GM21526 (cell line): ENCODE data around the gene PIGK.

ENCODE experiments used
- ATAC-seq: cut with Tn5 transposase; IDR thresholded peaks from one replicate; pipeline ENCODE4 v1.9.1; 2021; ENCODE audit warnings: moderate library complexity; ENCODE audit not compliant: unreplicated experiment, low FRiP score

Gene PIGK

DNA sequence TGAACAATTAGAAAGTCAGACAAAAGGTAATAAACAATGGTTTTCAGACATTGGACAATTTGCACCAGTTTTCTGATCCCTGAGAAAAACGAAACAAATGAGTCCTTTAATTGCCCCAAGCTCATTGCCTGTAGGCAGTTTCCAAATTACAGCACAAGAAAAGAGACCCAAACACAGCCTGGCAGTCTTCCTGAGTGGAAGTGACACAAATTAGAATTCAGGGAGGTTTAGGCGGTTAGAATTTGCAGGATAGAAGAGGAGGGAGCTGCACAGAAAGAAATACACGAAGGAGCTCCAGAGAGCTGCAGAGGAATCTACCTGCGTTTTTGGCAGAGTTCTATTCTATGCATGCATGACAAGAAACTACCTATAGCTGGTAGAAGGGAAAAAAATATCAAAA lies 115.7 kb downstream of the PIGK start:
- ATAC-seq, result no peak

DNA sequence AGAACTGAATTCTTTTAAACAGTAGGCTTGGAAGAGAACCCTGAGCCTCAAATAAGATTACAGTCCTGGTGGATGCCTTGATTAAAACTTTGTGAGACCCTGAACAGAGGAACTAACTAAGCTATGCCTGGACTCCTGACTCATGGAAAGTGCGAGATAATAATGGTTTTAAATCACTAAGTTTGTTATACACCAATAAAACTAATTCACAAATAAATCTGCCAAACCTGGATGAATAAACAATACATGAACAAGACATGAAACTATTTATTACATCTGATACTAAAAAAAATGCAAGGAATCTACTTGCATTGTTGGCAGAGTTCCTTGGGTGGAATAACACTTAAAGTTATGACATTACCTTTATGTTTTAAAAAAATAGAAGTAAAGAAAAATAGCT lies 118.4 kb downstream of the PIGK start:
- no peak for ATAC-seq

DNA sequence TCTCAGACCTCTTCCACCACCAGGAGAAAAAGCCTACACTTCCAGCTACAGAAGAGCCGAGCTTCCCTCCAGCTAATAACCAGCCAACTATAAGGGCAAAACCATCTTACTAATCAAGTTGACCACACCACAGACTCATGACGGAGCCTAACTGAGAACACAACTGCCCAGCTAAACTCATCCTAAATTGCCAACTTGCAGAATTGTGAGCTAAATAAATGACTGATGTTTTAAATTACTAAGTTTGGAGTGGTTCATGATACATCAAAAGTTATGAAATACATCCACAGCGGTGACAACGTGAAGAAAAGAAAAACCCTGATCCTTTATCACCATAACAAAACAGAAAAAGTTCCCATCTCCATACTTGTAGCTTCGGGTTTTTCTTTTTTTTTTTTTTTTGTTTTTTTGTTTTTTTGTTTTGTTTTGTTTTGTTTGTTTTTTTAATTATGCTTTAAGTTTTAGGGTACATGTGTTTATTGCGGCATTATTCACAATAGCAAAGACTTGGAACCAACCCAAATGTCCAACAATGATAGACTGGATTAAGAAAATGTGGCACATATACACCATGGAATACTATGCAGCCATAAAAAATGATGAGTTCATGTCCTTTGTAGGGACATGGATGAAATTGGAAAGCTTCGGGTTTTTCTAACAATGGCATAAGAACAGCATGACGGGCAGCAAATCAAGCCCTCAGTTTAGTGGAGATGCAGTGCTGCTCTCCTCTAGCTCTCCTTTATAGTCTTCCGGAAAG lies 122.6 kb downstream of the PIGK start:
- no peak for ATAC-seq

DNA sequence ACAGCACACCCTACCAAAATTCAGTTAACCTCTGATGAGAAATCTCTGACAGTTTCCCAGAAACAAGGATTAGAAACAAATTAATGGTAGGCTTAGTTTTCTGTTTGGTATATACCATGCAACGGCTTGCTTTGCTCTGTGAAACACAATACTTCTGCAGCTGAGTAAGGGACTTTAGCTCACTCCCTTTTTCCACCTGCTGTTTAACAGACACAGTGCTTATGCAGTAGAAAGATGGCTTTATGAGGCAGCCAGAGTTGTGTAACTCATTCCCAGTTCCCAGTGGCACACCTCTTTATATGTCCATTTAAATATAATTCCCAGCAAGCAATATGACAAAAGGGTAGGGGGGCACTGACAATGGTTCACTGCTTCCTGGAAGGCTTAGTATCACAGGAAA lies 124.0 kb downstream of the PIGK start:
- ATAC-seq, result no peak

DNA sequence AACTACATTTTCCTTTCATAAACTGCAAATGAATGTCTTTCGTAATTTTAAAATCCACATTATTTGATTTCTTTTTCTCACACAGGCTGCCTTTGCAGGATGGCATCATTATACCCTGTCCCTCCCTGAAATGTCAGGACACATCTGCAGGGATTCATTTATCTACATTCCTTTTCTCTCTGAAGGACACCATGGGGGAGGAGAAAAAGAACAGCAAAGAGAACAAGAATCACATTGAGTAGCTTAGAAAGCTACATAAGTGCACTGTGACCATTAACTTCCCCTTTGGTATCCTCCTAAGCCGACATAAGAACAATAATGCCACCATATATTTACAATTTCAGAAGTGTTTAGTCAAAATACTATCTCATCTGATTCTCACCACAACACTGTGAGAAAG lies 129.5 kb downstream of the PIGK start:
- ATAC-seq, result no peak

DNA sequence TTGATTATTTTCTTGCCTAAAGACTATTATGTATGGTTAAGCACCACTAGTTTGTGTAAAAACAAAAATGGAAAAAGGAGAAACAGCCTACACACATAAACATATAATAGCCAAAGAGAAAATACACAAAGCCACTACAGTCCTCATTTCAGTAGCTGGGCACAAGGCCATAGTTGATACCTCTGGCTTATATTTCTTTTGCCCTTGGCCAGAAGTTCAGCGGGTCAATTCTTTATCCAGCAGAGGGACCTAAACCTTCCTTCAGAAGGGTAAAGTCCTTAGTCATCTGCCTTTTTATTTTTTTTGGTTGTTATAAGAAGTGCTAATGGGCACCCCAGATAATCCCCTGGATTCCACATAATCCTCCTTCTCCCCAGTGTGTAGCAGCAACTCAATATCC lies 134.1 kb downstream of the PIGK start:
- no peak for ATAC-seq

DNA sequence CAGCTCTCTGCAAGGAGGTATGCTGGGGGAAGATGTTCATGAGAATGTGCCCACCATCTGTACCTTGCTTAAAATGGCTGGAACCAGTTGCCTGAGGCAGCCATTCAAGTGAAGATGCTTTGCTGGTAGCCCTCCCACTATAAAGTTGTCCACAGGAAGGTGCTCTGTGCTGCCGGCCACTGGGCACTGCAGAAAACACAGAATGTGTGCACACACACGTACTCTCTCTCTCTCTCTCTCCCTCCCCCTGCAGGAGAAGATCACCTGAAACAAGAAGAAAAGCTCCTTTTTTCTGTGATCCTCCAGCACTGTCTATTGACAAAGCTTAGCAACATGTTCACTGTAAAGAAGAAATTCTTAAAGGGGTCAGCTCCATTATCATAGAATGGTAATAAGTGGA lies 134.8 kb downstream of the PIGK start:
- no peak for ATAC-seq

DNA sequence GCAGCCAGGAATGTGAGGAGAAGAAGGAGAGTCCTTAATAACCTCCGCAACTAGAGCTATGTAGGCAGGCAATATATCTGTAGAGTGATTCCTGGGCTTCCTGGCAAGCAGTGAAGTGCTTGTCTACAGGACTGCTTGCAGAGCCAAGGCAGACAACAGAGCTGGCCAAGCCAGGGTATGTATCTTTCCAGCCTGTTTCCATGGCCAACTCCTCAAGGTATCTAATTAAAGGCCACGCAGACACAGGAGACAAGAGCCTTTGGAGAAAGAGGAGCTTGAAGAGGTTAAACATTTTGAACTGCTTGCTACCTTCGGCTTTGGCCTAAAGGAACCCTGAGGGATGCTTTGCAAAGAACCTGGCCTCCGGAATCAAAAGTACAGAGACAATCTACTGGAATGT lies 137.4 kb downstream of the PIGK start:
- no peak for ATAC-seq

DNA sequence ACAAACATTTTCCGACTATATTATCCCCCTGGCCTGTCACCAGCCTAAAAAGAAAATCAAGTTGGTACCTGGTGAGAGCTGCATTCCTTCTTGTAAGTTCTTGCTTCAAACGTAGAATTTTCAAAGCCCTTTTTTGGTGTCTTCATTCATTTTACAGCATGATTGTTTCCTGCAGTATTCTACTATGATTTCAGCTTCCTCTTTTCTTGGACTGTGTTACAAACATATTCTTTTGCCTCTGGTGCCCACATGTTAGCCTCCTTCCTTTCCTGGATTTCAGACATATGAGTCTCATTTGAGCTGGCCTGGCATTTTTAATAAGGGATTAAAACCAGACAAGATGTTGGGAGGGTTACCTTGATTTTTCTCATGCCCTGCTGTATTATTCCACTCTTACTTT lies 142.5 kb downstream of the PIGK start:
- no peak for ATAC-seq

DNA sequence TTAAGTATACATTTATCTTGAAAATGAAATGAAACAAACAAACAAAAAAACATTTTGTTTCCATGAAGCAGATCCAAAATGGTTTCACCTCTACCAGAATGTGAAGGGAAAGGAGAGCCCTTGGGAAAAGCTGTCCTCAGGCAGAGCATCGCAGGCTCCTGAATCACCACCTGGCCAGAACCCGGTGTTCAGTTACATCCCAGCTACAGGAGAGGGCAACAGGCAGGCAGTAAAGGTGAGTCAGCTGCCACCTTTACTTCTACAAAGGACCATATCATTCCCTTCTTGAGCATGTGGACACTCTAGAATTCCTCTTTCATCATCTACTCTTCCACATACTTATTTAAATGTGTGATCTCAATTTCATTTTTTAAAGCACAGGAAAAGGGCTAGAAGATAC lies 151.2 kb downstream of the PIGK start:
- no peak for ATAC-seq

DNA sequence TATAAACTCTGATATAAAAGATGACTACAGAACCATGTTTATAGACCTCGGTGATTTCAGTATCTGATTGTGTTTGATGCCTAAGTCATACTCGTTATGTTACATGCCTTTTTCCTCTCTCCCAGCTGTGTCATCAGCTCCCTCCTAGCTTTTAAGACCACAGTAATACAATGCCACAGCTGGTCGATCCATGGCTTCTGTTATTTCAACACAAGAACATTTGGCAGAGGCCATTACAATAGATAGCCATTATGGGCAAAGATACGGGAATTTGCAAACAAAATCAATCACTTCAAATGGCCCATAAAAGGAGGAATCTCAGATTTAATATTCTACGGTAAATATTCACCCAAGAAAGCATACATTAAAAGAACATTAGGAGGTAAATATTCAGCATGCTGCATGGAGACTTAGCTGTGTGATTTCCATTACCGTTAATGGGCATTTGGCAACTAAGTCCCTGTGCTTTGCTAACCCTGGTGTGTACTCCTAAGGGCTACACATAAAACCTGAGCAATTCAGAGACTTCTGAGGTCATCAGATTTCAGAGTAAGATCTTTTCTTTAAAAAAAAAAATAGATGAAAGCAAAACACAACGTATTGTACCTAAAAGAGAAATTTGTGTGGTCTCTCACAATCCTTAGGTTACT lies 153.4 kb downstream of the PIGK start:
- no peak for ATAC-seq

DNA sequence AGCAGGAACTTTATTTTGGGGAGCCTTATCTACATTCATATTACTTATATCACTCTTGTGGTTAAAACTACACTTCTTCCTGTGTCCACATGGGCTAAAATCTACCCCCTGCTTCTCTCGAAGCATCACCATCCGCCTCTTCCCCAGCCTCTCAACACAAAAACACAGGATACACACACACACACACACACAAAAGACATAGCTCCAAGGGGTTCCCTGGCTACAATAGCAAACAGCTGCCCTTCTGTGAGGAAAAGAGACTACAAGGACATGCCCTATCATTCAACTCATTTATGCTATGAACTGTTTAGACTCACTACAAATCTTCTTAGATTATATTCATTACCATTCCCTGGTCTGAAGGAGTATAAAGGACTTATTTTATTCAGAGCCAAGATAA lies 155.0 kb downstream of the PIGK start:
- no peak for ATAC-seq

DNA sequence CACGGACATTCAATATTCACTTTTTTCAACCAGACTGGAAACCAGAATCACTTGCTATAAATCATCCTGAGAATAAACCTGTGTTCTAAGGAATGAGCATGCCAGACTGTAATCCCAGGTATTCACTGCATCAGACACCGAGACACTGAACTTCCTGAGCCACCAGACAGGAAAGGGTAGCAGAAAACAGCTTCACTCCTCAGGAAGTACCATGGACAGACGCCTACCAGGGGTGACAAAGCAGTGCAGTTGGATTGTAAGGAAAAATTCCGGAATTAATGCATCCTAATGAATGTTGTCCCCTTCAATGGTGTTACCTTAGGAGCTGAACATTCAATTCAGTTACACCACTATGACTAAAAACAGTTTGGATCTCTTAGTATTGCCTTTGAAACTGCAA lies 156.1 kb downstream of the PIGK start:
- no peak for ATAC-seq

DNA sequence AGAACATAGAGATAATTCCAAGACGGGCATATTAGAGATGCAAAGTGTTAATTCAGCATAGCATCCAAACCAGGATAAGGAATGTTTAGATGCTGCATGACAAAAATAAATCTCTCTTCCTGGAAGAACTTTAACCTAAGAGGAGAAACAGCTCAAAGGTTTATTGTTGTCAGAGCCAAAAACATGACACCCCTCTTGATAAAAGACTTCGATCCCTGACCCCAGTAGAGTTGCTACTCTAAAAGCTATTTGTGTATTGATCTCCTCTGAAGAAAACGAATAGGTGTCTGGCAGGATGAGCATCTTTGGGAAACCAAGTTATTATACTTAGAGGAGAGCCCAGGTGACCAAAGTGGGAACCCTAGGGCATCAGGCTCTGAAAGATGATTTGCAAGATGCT lies 158.1 kb downstream of the PIGK start:
- no peak for ATAC-seq

DNA sequence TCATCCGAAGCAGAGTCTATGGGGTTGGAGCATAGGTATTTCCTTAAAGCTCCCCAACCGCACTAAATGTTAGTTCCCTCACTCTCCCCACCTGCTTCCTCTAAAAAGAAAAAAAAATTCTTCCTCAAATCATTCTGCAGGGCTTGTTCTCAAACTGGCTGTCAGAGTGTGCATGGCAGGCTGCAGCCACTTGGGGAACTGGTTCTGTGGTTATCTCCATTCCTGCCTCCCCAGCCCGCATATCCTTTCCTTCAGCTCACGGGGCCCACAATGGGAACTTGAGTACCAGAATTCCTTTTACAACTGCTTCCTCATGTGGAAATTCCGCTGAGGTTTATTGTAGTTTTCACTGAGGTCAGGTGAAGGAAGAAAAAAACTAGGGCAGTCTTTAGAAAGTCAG lies 159.2 kb downstream of the PIGK start:
- no peak for ATAC-seq

DNA sequence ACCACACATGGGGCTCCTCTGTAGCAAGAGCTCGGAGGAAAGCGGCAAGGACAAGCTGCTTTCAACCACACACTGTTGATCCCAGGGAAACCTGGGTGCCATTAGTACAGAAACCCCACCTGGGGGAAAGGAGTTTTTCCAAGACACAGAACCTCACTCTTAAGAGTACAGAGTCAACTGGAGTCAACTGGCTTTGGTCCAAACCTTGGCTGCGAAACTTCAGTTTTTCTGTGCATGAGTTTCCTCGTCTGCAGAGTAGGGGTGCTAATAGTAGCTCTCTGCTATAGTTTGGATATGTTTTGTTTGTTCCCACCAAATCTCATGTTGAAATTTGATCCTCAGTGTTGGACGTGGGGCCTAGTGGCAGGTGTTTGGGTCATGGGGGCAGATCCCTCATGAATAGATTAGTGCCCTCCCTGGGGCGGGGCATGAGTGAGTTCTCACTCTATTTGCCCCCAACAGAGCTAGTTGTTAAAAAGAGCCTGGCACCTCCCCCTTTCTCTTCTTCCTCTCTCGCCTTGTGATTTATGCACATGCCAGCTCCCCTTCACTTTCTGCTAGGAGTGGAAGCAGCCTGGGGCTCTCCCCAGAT lies 161.1 kb downstream of the PIGK start:
- no peak for ATAC-seq

DNA sequence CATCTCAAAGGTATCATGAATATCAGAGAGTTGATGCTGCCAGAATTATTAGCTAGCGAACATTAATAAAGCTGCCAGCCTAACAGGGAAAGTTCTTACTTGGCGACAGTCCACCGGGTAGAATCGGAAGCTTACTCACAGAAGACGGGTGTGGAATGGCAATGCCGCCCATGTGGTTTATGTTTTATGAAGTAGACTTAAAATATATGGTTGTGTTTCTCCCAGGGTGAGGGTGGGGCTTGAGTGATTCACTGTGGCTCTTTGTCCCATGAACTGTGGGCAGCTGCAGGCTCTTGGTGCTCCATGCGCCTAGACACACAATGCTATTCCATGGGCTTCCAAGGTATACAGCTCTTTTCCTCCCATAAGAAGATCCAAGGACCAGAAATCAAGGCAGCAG lies 162.7 kb downstream of the PIGK start:
- no peak for ATAC-seq

DNA sequence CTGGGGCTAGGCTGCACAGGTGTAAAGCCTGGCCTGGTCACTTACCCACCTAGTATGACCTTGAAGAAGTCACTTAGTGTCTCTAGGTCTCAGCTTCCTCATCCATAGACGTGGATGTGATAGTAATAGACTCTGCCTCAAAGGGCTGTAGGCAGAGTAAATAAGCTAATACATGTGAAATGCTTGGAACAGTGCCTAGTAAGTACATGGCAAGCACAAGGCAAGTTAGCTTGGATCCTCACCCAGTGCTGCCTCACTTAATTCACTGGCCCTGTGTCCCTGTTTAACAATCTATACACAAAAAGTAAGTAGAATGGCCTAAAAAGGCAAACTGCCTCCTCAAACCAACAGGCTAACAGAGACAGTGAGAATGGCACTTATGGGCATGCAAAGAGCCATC lies 167.8 kb downstream of the PIGK start:
- no peak for ATAC-seq

DNA sequence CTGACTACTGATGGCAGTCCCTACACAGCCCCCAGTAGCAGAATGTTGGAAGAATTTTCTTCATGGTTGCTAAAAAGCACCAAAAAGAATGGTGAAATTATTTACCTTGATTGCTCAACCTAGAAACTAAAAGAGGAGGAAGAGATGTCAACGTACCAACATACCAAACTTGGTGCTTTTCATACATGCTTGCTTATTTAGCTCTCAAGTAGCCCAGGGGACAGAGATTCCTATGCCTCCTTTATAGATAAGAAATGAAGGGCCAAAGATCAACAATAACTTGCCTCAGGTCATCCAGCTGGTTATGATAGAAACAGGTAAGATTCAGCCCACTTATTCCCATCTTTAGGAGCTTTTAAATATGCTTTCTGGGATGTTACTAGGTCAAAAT lies 170.6 kb downstream of the PIGK start:
- no peak for ATAC-seq

DNA sequence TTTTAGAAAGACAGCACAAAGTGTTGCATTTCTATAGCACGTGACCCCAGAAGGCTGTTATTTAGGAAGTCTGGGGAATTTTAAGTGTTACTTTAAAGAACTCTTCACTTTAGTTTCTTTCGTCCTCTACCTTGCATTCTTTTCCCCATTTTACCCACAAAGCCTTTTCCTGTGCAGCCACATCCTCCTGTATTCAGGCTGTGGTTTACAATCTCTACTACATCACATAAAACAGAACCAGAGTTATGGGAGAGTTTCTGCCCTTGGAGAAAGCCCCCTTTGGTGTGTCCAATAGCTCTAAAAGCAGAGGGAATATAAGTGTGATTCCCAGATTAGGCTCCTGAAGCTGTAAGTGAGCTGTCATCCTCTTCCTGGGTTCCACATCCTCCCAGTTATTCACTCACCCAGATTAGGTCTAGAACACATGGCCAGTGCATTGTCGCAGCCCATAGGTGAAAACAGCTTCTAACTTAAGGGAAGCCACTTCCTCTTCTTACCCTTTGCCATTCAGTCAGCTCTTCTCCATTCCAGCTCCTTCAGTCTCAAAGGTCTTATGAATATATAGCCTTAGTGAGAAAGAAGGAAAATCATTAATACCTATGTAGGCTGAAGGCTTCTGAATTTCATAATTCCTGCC lies 171.1 kb downstream of the PIGK start:
- ATAC-seq, result no peak

DNA sequence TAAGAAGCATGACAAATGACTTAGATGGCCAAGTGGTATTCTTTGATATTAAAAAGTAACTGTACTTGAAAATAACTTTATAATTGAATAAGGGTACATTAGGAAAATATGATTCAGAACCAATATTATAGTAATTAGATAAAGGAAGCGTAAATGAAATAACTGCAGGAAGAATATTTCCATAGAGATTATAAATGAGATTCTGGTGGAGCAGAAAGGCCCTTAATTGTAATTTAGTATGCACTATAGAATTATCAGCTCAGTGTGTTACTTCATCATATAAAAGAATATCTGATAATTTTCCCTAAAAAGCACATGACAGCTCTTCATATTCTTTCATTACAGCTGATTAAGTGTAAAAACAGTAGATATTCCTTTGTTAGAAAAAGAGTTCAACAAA lies 171.7 kb downstream of the PIGK start:
- ATAC-seq, result no peak
